ENCODE measurements around the gene C1QTNF1. TPM values are rescaled to one million over a fixed set of nuclear protein-coding genes. Genes with fewer than 3 reads are reported as not detected.

C1QTNF1 gene
- total and polyA plus RNA-seq, 2 donors (not counting 3 experiments of a cell fraction or from before 2014, with no cell fraction given), result 2.5 to 4.0 TPM

- POLR2A ChIA-PET, result no interaction called here
- BruUV-seq (replicated peaks), result no TSS peak
- dilution Hi-C loops (cut with MboI; ENCODE audit: extremely low pct_ligation_motif_present, low sequenced_read_pairs) (no loop called here), intact Hi-C loops (cut with micrococcal nuclease) (loop anchor here (1.0 kb wide), 1 partner anchor 8 kb away; no protein-coding TSS in a partner anchor)
- H3K79me2 ChIP-seq (ENCODE audit: control insufficient read depth, insufficient read depth, low read length), result no peaks in the 10 kb centered on the region
- no peaks in the 10 kb centered on the region for H4K20me1 ChIP-seq (replicated peaks; ENCODE audit: control insufficient read depth, extremely low read depth, insufficient read depth, low read length)
- H3K4me2 ChIP-seq (ENCODE audit: insufficient read depth, low read length), result no peak overlapping the region
- peaks cover 10% of the 10 kb centered on the region for H3K4me1 ChIP-seq (ENCODE audit: control insufficient read depth, extremely low read depth, insufficient read depth, low read length)
- DNase-seq (ENCODE audit: low read depth, low spot score) (no peak), FAIRE-seq (no peak)
- no peak overlapping the region for H3K9ac ChIP-seq (replicated peaks; ENCODE audit: extremely low read depth, insufficient read depth, low read length)
- no peak overlapping the region for H2AFZ ChIP-seq (ENCODE audit: low read depth, low read length)
- peaks cover 0 to 6% of the 10 kb centered on the region in 2 experiments for H3K27me3 ChIP-seq (ENCODE audit: control insufficient read depth in 2 of 2, insufficient read depth in 2 of 2, low read length in 2 of 2)
- no peak overlapping the region for H3K27ac ChIP-seq (ENCODE audit: insufficient read depth, low read depth, low read length)
- CTCF ChIA-PET, result interaction anchor here (0.9 to 8.6 kb wide), 9 partner anchors 8 to 364 kb away, joined by 3 to 91 read pairs (median 4); partner anchors contain the start of gene CANT1
- no peaks in the 10 kb centered on the region for H3K9me1 ChIP-seq (replicated peaks; ENCODE audit: control insufficient read depth, extremely low read depth, insufficient read depth, low read length)
- H3K9me3 ChIP-seq (replicated peaks; ENCODE audit: control insufficient read depth, insufficient read depth, low read length), result no peaks in the 10 kb centered on the region
- no peak overlapping the region for H3K4me3 ChIP-seq (replicated peaks in 1 of 3; ENCODE audit: insufficient read depth in 1 of 3, low read depth in 1 of 3, low read length in 3 of 3)
- TF ChIP-seq POLR2A (IDR thresholded peaks at IDR 0.05; ENCODE audit: low read depth, low read length), result no peak
- TF ChIP-seq FOS (IDR thresholded peaks at IDR 0.05; ENCODE audit: borderline replicate concordance, insufficient read depth, low read length), result no peak
- TF ChIP-seq CTCF (IDR thresholded peaks at IDR 0.05; ENCODE audit: extremely low read depth in 1 of 2, insufficient read depth in 1 of 2, low read depth in 1 of 2, low read length in 2 of 2), result no peak
- TF ChIP-seq EZH2 (IDR thresholded peaks at IDR 0.05; ENCODE audit: borderline replicate concordance, low read depth, low read length, severe bottlenecking), result no peak
- TF ChIP-seq JUN (IDR thresholded peaks at IDR 0.05; ENCODE audit: borderline replicate concordance, insufficient read depth, insufficient read length, low read depth), result no peak
- TF ChIP-seq MYC (IDR thresholded peaks at IDR 0.05; ENCODE audit: low read depth, low read length), result no peak
- TF ChIP-seq POLR2AphosphoS5 (IDR thresholded peaks at IDR 0.05; ENCODE audit: insufficient read depth, low read depth, low read length), result no peak
- no peak for TF ChIP-seq MAX (IDR thresholded peaks at IDR 0.05; ENCODE audit: insufficient read depth, insufficient read length)
- TF ChIP-seq GATA2 (IDR thresholded peaks at IDR 0.05; ENCODE audit: insufficient read depth, insufficient read length, low read depth, low read length), result no peak
- no peaks in the 10 kb centered on the region for H3K36me3 ChIP-seq (ENCODE audit: control insufficient read depth in 2 of 2, extremely low read depth in 1 of 2, insufficient read depth in 2 of 2, low read length in 2 of 2)
These were observed 12.2 kb downstream of the C1QTNF1 start for GRCh38 chr17:79036181-79036580.
